ENCODE data around the gene FAM200C.

DNA sequence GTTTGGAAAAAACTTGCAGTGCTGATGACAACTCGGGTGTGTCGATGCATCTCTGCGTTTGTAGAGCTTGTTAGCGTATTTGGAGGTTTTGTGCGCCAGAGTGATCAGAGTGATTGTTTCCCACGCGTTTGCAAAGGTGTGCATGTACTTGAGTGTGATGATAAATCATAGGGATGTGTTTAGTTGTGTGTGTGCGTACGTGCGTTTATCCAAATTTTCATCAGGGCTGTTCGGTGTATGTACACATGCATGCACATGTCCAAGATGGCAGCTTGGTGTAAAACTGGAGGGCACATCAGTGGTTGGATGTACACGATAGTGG is 29.2 kb downstream of the FAM200C start:
- no peak for TF ChIP-seq CTCF (IDR thresholded peaks at IDR 0.05 in 4 of 5, conservative IDR thresholded peaks at IDR 0.05 in 1 of 5)
- no peak for TF ChIP-seq POLR2A (IDR thresholded peaks at IDR 0.05)

Measured in gastrocnemius medialis (tissue), 4 donors.